ENCODE measurements around the gene MCCD1. TPM values are rescaled to one million over a fixed set of nuclear protein-coding genes. Genes with fewer than 3 reads are reported as not detected.

Gene MCCD1
- total and polyA plus RNA-seq, 2 of the 13 experiments (the other 11 are each of a cell fraction or from before 2014, with no cell fraction given): 0.15 TPM; not detected in 1

GRCh38 chr6:31541658-31542521 lies 13.1 kb downstream of the MCCD1 start, which contains the start of gene DDX39B (continued):
- TF ChIP-seq, protein P1, sequence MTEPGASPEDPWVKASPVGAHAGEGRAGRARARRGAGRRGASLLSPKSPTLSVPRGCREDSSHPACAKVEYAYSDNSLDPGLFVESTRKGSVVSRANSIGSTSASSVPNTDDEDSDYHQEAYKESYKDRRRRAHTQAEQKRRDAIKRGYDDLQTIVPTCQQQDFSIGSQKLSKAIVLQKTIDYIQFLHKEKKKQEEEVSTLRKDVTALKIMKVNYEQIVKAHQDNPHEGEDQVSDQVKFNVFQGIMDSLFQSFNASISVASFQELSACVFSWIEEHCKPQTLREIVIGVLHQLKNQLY (CRISPR knock-in tag; IDR thresholded peaks at IDR 0.05): 0 out of 2 replicates have a peak, but pooled peaks have one; percentile 44
- TF ChIP-seq TFE3 (CRISPR knock-in tag; IDR thresholded peaks at IDR 0.05) (peak; percentile 62; the same call in 1 of the 2 replicates), FOXC1 (CRISPR knock-in tag; IDR thresholded peaks at IDR 0.05; ENCODE audit: borderline replicate concordance) (peak; percentile 99), RBAK (CRISPR knock-in tag; IDR thresholded peaks at IDR 0.05) (no peak), KLF13 (CRISPR knock-in tag; IDR thresholded peaks at IDR 0.05) (peak; percentile 86), HOMEZ (CRISPR knock-in tag; IDR thresholded peaks at IDR 0.05; ENCODE audit: low read depth) (peak; percentile 77), KDM2A (CRISPR knock-in tag; IDR thresholded peaks at IDR 0.05; ENCODE audit: borderline replicate concordance, low read depth) (peak; percentile 92), KDM1A (CRISPR knock-in tag; IDR thresholded peaks at IDR 0.05) (peak; percentile 23; the same call in 1 of the 2 replicates), MYNN (CRISPR knock-in tag; IDR thresholded peaks at IDR 0.05; ENCODE audit: low read depth) (0 out of 2 replicates have a peak, but pooled peaks have one; percentile 25), ZFYVE20 (CRISPR knock-in tag; IDR thresholded peaks at IDR 0.05; ENCODE audit: borderline replicate concordance, low read depth) (0 out of 2 replicates have a peak, but pooled peaks have one; percentile 46), ZFP82 (CRISPR knock-in tag; IDR thresholded peaks at IDR 0.05; ENCODE audit: borderline replicate concordance) (peak; percentile 84; the same call in 1 of the 2 replicates), NFE2 (CRISPR knock-in tag; IDR thresholded peaks at IDR 0.05) (no peak)
- TF ChIP-seq, protein P2, sequence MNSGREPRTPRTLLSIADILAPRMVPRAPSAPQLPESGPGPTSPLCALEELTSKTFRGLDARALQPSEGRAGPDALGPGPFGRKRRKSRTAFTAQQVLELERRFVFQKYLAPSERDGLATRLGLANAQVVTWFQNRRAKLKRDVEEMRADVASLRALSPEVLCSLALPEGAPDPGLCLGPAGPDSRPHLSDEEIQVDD (CRISPR knock-in tag; IDR thresholded peaks at IDR 0.05; ENCODE audit: borderline replicate concordance): peak; percentile 74; the same call in 1 of the 2 replicates
- TF ChIP-seq, protein P3, sequence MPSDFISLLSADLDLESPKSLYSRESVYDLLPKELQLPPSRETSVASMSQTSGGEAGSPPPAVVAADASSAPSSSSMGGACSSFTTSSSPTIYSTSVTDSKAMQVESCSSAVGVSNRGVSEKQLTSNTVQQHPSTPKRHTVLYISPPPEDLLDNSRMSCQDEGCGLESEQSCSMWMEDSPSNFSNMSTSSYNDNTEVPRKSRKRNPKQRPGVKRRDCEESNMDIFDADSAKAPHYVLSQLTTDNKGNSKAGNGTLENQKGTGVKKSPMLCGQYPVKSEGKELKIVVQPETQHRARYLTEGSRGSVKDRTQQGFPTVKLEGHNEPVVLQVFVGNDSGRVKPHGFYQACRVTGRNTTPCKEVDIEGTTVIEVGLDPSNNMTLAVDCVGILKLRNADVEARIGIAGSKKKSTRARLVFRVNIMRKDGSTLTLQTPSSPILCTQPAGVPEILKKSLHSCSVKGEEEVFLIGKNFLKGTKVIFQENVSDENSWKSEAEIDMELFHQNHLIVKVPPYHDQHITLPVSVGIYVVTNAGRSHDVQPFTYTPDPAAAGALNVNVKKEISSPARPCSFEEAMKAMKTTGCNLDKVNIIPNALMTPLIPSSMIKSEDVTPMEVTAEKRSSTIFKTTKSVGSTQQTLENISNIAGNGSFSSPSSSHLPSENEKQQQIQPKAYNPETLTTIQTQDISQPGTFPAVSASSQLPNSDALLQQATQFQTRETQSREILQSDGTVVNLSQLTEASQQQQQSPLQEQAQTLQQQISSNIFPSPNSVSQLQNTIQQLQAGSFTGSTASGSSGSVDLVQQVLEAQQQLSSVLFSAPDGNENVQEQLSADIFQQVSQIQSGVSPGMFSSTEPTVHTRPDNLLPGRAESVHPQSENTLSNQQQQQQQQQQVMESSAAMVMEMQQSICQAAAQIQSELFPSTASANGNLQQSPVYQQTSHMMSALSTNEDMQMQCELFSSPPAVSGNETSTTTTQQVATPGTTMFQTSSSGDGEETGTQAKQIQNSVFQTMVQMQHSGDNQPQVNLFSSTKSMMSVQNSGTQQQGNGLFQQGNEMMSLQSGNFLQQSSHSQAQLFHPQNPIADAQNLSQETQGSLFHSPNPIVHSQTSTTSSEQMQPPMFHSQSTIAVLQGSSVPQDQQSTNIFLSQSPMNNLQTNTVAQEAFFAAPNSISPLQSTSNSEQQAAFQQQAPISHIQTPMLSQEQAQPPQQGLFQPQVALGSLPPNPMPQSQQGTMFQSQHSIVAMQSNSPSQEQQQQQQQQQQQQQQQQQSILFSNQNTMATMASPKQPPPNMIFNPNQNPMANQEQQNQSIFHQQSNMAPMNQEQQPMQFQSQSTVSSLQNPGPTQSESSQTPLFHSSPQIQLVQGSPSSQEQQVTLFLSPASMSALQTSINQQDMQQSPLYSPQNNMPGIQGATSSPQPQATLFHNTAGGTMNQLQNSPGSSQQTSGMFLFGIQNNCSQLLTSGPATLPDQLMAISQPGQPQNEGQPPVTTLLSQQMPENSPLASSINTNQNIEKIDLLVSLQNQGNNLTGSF (CRISPR knock-in tag; IDR thresholded peaks at IDR 0.05): peak; percentile 80

Data from HepG2 (cell line).